Gastrocnemius medialis (tissue), 4 donors: ENCODE data around the gene GAS7.

Experiments used
- CTCF ChIP-seq, 5 experiments: fragments of 450-650 bp in 3 of 5; fragments of 200-600 bp in 2 of 5; sonication (generic) in 2 of 5; IDR thresholded peaks in 4 of 5; conservative IDR thresholded peaks in 1 of 5; 1 replicate in 4 of 5; 2 replicates in 1 of 5; pipeline ENCODE4 v1.5.1; 2016 to 2019; ENCODE audit warnings: antibody characterized with exemption in 5 of 5, mild to moderate bottlenecking in 3 of 5, moderate library complexity in 3 of 5
- POLR2A ChIP-seq, 2 donors: fragments of 450-650 bp; IDR thresholded peaks; one replicate each; pipeline ENCODE4 v1.6.1; 2017; ENCODE audit warnings: antibody characterized with exemption in 2 of 2, mild to moderate bottlenecking in 2 of 2, moderate library complexity in 2 of 2

GRCh38 chr17:10208604-10209193, 10.3 kb upstream of the GAS7 start:
- TF ChIP-seq POLR2A (IDR thresholded peaks at IDR 0.05) = no peak
- no peak for TF ChIP-seq CTCF (IDR thresholded peaks at IDR 0.05 in 4 of 5, conservative IDR thresholded peaks at IDR 0.05 in 1 of 5)
